CD4-positive, alpha-beta T cell treated with Interleukin-6 at 100 ng/mL for 8 hours (primary cell): ENCODE data around the gene ZSCAN20.
"Not testable (repeated sequence)": the region's sequence is repeated elsewhere in the genome, so short reads cannot be mapped to it uniquely, and the experiment has no call there.

Experiments
- DNase-seq: peaks from one replicate; pipeline ENCODE4 v3.0.0-alpha.2; 2020; ENCODE audit warnings: mixed read lengths, low spot score

ZSCAN20 gene

GRCh38 chr1:33488624-33489023 lies 16.2 kb downstream of the ZSCAN20 start:
- no peak for DNase-seq

- DNase-seq: no peak
Measured at GRCh38 chr1:33494929-33495328, 22.5 kb downstream of the ZSCAN20 start.

GRCh38 chr1:33497410-33497809 lies 25.0 kb downstream of the ZSCAN20 start:
- DNase-seq: no peak

GRCh38 chr1:33500547-33500946 lies 28.1 kb downstream of the ZSCAN20 start:
- DNase-seq: no peak

DNA sequence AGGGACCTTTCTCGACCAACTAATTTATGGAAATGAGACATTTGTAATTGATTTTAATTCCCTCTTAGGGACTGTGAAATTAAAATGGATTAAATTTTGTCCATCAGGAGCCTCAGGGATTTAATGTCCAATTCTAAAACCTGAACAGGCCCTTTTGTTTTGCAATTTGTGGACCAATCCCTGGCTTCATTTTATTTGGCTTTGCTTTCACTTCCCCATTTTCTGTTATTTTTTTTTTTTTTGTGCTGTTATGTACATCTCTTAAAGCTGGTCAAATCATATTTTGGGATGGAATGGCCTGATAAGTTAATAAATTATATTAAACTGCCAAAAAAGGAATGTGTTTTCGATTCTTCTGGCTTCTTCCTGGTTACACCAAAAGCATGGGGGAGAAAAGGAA lies 28.9 kb downstream of the ZSCAN20 start:
- no peak for DNase-seq

DNA sequence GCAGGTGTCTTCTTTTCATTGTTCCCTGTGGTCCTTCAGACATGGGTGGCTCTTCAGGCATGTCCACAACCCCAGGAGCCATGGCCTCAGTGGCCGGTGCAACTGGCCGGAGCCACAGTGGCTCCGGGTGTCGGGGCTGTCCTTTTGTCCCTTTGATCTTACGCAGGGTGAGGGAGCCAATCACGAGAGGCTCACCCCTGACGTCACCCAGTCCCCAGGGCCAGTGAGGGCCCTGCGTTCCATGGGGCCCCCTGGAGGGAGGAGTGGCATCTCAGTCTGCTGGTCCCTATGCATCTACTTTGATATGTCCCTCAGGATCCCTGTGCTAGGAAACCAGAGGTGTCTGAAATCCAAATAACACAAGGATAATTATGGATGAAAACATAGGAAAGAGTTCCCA lies 29.3 kb downstream of the ZSCAN20 start:
- no peak for DNase-seq

DNA sequence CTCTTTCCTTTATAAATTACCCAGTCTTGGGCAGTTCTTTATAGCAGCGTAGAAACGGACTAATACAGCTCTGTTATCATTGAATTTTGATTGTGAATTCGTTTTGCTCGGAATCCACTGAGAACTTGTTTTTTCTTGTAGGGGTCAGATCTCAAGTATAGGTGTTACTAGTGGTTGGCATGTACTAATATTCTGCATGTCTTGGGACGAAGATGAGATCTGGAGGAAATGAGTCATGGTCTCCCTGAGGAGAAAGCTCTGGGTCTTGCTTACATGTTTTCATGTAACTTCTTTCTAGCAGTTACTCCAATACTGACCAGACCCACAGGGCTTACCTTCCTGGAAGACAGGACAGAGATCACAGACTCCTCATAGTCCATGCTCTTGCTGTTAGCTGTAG lies 30.3 kb downstream of the ZSCAN20 start:
- no peak for DNase-seq

DNA sequence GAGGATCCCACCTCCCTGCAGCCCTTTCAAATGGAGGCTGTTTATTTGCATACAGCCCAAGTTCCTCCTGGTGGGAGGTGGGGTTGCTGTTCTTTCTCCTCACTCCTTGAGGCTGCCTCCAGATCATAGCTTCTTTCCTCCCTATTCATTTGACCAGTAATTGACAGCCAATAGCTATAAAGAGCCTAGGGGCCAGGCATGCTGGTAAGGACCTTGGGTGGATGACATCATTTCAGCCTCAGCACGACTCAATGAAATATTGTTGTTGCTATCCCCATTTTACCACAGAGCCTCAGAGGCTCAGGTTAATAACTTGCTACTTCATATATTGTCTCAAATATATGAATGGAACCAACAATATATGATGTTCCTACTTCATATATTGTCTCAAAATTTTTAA lies 31.1 kb downstream of the ZSCAN20 start:
- DNase-seq: no peak

DNA sequence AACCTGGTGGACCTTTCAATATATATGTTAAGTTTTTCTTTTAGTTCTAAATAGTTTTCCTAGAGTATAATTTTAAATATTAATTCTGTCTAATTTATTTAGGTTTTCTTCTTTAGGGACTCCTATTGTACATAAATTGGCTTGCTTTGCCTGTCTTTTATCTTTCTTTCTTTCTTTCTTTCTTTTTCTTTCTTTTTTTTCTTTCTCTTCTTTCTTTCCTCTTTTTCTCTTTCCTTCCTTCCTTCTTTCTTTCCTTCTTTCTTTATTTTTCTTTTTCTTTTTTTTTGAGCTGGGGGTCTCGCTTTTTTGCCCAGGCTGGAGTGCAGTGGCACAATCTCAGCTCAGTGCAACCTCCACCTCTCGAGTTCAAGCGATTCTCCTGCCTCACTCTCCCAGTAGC lies 35.2 kb downstream of the ZSCAN20 start:
- no peak for DNase-seq

GRCh38 chr1:33508151-33508550 lies 35.7 kb downstream of the ZSCAN20 start:
- DNase-seq: no peak

DNA sequence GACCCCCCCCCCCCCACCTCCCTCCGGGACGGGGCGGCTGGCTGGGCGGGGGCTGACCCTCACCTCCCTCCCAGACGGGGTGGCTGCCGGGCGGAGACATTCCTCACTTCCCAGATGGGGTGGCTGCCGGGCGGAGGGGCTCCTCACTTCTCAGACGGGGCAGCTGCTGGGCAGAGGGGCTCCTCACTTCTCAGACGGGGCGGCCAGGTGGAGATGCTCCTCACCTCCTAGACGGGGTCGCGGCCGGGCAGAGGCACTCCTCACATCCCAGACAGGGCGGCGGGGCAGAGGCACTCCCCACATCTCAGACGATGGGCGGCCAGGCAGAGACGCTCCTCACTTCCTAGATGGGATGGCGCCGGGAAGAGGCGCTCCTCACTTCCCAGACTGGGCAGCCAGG lies 36.8 kb downstream of the ZSCAN20 start:
- DNase-seq: not testable (repeated sequence)

GRCh38 chr1:33512226-33513011 lies 40.0 kb downstream of the ZSCAN20 start:
- no peak for DNase-seq

- no peak for DNase-seq
Measured at GRCh38 chr1:33515112-33515511, 42.7 kb downstream of the ZSCAN20 start.

DNA sequence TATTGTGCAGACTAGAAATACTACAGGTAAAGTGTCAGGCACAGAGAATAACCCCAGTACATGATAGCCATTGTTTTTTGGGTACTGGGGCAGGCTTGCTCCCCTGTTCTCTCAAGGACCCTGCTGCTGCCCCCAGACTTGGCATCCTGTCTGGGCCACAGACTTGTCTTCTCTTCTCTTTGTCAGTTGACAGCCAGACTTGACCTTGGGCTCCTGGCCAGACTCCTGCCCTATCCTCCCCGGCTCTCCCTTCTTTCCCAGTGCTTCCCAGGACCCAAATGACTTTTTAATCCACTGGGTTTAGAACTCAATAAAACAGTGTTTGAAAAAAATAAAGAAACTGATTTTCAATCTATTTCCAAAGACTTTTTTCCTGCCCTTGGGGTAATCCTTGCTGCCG lies 43.2 kb downstream of the ZSCAN20 start:
- DNase-seq: no peak

DNA sequence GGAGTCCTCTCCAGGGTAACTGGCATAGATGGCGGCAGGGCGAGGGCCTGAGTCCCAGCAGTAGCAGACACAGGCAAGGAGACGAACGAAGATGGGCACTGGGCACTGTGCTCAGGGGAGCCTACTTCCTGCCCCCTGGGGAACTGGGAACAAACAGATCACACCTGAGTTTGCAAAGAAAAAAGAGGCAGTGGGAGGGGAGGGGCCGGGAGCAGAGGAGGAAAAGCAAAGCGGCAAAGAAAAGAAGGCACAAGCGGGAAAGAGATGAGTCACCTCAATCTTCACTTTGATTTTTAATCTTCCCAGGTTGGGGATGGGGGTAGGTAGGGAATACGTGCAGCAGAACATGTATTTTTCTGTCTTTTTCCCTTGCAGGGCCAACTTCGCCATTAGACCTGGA lies 44.0 kb downstream of the ZSCAN20 start:
- DNase-seq: no peak

- no peak for DNase-seq
Measured at GRCh38 chr1:33516891-33517567, 44.6 kb downstream of the ZSCAN20 start.

DNA sequence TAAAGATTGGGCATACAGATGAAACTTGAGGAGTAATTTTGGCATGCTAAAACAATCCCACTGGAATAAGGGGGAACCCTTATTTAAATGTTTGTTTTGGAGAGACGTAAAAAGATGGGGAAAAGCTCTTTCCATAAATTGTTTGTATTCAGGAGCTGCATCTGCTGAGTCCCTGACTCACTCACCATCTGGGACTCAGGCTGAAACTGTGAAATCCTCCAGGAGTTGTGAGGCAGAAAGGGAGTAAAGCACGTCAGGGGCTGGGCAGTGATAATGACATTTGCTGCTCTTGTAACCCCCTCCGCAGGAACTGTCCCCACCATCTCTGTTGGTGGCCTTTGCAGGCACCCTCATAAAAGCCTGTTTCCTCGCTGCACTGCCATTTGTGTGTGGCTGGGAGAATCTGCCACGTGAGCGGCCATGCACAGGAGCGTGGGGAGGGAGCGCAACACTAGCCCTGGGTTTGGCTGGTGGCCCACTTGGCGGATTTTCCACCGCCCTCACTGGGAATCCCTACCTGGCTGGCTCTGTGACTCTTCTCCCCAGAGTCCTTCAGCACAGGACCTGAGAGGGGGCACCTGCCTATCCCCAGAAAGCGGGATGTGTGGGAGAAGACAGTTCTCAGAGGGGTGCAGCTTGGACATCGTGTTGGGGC lies 45.3 kb downstream of the ZSCAN20 start:
- DNase-seq: no peak

GRCh38 chr1:33519240-33519884 lies 46.9 kb downstream of the ZSCAN20 start:
- no peak for DNase-seq

GRCh38 chr1:33524586-33524985 lies 52.1 kb downstream of the ZSCAN20 start:
- DNase-seq: no peak

DNA sequence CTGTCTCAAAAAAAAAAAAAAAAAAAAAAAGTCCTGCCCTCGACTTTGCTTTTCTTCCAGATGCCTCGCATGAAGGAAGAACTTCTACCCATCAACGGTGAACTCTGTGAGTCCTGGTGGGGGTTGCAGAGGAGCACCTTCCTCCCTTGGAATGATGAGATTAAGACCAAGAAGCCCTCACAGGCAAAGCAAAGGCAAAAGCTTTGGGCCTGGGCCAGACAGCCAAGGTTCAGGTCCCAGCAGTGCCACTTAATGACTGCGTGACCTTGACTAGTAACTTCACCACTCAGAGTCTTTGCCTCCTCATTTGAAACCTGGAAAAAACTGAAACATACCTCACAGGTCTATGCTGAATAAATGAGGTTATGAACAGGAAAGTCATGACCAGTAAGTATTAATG lies 55.5 kb downstream of the ZSCAN20 start:
- DNase-seq: no peak

- DNase-seq: no peak
Measured at GRCh38 chr1:33529957-33530356, 57.5 kb downstream of the ZSCAN20 start.

GRCh38 chr1:33532250-33532649 lies 59.8 kb downstream of the ZSCAN20 start:
- DNase-seq: no peak

DNA sequence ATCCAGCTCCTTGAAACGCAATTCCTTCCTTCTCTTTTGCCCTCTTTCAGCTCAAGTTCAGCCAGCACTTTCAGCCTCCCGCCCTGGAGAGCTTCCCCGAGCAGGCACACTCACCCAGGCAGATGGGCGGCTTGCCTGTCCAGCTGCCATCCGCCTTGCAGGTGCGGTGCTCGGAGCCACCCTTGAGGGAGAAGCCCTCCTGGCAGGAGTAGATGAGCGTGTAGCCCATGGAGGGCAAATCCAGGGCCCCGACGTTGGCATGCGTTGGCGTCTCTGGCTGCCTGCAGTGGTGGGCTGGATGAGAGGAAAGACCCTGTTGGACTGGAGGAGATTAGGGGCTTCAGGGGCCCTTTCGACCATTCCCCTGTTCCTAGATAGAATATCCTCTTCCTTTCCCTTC lies 60.5 kb downstream of the ZSCAN20 start:
- DNase-seq: no peak
